DND-41 (cell line): ENCODE measurements around the gene GPC6.

Source experiments
- ATAC-seq: fragments of 200-7000 bp; cut with Tn5 transposase; 3 replicates; pipeline ENCODE4 v1.9.1; 2021; ENCODE audit warnings: low read depth; ENCODE audit not compliant: insufficient read depth
- DNase-seq: peaks from one replicate; pipeline ENCODE4 v3.0.0-alpha.2; 2020
- H2AFZ ChIP-seq: 2 replicates; pipeline ENCODE4 v1.6.0; 2012; ENCODE audit warnings: low read depth, low read length
- H3K27ac ChIP-seq: 2 replicates; pipeline ENCODE4 v1.5.1; 2012; ENCODE audit warnings: low read length, inconsistent platforms
- H3K27me3 ChIP-seq: fragments of 200-600 bp; sonication (generic); 2 replicates; pipeline ENCODE4 v1.6.0; 2012; ENCODE audit warnings: low read length, mild to moderate bottlenecking, inconsistent platforms; ENCODE audit not compliant: insufficient read depth, poor library complexity
- H3K36me3 ChIP-seq: 2 replicates; pipeline ENCODE4 v1.5.1; 2012; ENCODE audit warnings: low read length, inconsistent platforms; ENCODE audit not compliant: insufficient read depth
- H3K4me1 ChIP-seq: 2 replicates; pipeline ENCODE4 v1.5.1; 2012; ENCODE audit warnings: mild to moderate bottlenecking, low read length; ENCODE audit not compliant: insufficient read depth
- H3K4me2 ChIP-seq: 2 replicates; pipeline ENCODE4 v1.6.0; 2012; ENCODE audit warnings: mild to moderate bottlenecking, moderate library complexity, low read length, inconsistent platforms; ENCODE audit not compliant: insufficient read depth
- H3K4me3 ChIP-seq, 2 experiments: fragments of 200-600 bp in 1 of 2; shearing (Covaris generic) in 1 of 2; 2 replicates each; pipeline ENCODE4 v1.5.1; 2012 to 2016; ENCODE audit warnings: inconsistent platforms in 2 of 2, low read length in 2 of 2, mild to moderate bottlenecking in 2 of 2, low read depth in 1 of 2, moderate library complexity in 1 of 2
- H3K79me2 ChIP-seq: 2 replicates; pipeline ENCODE4 v1.6.0; 2012; ENCODE audit warnings: low read length, inconsistent platforms; ENCODE audit not compliant: insufficient read depth
- H3K9ac ChIP-seq: 2 replicates; pipeline ENCODE4 v1.6.0; 2012; ENCODE audit warnings: low read depth, mild to moderate bottlenecking, inconsistent platforms, low read length, moderate library complexity
- H3K9me3 ChIP-seq: 2 replicates; pipeline ENCODE4 v1.5.1; 2012; ENCODE audit warnings: low read length, moderate library complexity, mild to moderate bottlenecking, inconsistent platforms; ENCODE audit not compliant: insufficient read depth, severe bottlenecking
- H4K20me1 ChIP-seq: 2 replicates; pipeline ENCODE4 v1.6.0; 2012; ENCODE audit warnings: low read length; ENCODE audit not compliant: insufficient read depth
- EZH2 ChIP-seq: IDR thresholded peaks from 3 replicates; pipeline ENCODE4 v1.6.1; 2012; ENCODE audit warnings: borderline replicate concordance, low read depth, mild to moderate bottlenecking, moderate library complexity, low read length, inconsistent platforms; ENCODE audit not compliant: severe bottlenecking
- TF ChIP-seq, protein P1 (sequence below): IDR thresholded peaks from 2 replicates; pipeline ENCODE4 v1.5.1; 2012; ENCODE audit warnings: borderline replicate concordance, low read length, moderate library complexity, mild to moderate bottlenecking; ENCODE audit not compliant: poor library complexity, severe bottlenecking; ENCODE audit errors: extremely low read depth

The GPC6 gene

DNA sequence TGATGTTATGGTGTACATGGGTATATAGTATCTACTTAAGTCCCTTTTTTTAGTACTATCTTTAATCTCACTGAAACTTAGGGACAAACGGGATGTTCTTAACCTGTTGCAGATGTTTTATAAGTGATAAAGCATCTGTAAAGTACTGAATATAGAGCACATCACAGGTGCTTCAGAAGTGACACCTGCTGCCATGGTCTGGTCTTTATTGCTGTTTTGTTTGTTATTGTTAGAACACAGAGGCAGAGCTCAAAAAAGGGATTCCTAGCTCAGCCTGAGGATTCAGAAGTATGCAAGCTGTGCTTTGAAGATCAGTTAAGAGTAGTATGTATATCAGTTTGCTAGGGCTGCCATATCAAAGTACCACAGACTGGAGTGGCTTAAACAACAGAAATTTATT lies 1033.4 kb downstream of the GPC6 start:
- TF ChIP-seq EZH2, result no peak
- TF ChIP-seq, protein P1, sequence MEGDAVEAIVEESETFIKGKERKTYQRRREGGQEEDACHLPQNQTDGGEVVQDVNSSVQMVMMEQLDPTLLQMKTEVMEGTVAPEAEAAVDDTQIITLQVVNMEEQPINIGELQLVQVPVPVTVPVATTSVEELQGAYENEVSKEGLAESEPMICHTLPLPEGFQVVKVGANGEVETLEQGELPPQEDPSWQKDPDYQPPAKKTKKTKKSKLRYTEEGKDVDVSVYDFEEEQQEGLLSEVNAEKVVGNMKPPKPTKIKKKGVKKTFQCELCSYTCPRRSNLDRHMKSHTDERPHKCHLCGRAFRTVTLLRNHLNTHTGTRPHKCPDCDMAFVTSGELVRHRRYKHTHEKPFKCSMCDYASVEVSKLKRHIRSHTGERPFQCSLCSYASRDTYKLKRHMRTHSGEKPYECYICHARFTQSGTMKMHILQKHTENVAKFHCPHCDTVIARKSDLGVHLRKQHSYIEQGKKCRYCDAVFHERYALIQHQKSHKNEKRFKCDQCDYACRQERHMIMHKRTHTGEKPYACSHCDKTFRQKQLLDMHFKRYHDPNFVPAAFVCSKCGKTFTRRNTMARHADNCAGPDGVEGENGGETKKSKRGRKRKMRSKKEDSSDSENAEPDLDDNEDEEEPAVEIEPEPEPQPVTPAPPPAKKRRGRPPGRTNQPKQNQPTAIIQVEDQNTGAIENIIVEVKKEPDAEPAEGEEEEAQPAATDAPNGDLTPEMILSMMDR, result no peak
- Histone ChIP-seq H3K4me3 (no peak overlapping the region), H3K27ac (no peak overlapping the region), H4K20me1 (no peaks in the 10 kb centered on the region), H3K9ac (no peak overlapping the region), H3K27me3 (no peaks in the 10 kb centered on the region), H3K9me3 (no peaks in the 10 kb centered on the region), H3K79me2 (no peaks in the 10 kb centered on the region), H3K4me1 (no peaks in the 10 kb centered on the region), H2AFZ (no peak overlapping the region), H3K4me2 (no peak overlapping the region), H3K36me3 (no peaks in the 10 kb centered on the region)
- DNase-seq, result no peak
- ATAC-seq, result no peak

GRCh38 chr13:94261163-94261562 lies 1034.6 kb downstream of the GPC6 start:
- Histone ChIP-seq H4K20me1 (no peaks in the 10 kb centered on the region), H3K4me1 (no peaks in the 10 kb centered on the region), H3K4me3 (no peak overlapping the region), H3K27ac (no peak overlapping the region), H3K9ac (no peak overlapping the region), H2AFZ (no peak overlapping the region), H3K4me2 (no peak overlapping the region), H3K36me3 (no peaks in the 10 kb centered on the region), H3K9me3 (no peaks in the 10 kb centered on the region), H3K27me3 (no peaks in the 10 kb centered on the region), H3K79me2 (no peaks in the 10 kb centered on the region)
- TF ChIP-seq, protein P1, result no peak
- TF ChIP-seq EZH2, result no peak
- no peak for DNase-seq
- ATAC-seq, result no peak

DNA sequence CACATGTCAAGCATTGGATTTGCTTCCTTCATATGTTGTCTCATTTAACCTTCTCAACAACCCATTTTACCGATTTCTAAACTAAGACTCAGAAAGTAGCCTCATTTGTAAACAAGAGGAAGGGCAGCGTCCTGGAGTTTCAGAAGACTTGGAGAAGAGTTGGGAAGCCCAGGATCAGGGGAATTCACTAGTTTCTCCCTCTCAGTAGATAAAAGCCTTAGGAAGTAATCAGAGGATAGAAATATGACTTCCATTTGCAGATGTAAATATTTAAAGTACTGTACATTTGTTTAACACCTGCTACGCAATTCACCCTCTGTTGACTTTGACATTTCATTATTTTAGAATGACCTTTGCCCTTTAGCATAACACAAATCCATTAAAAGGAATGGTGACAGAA lies 1036.4 kb downstream of the GPC6 start:
- DNase-seq, result no peak

More for the DNA sequence above, 1036.4 kb downstream of the GPC6 start:
- Histone ChIP-seq H3K27ac (no peak overlapping the region), H3K9me3 (no peaks in the 10 kb centered on the region), H4K20me1 (no peaks in the 10 kb centered on the region), H3K79me2 (no peaks in the 10 kb centered on the region), H3K4me2 (no peak overlapping the region), H3K9ac (no peak overlapping the region), H3K36me3 (no peaks in the 10 kb centered on the region), H2AFZ (no peak overlapping the region), H3K4me1 (no peaks in the 10 kb centered on the region), H3K27me3 (peaks cover 3% of the 10 kb centered on the region), H3K4me3 (no peak overlapping the region)
- TF ChIP-seq, protein P1, result no peak
- no peak for TF ChIP-seq EZH2
- ATAC-seq, result no peak
